GM12892 (cell line): ENCODE data around the gene ZNF575.

Experiments
- DNase-seq: peaks from one replicate; pipeline ENCODE4 v3.0.0; 2011; ENCODE audit not compliant: insufficient read length
- FAIRE-seq: peaks from 2 replicates; lab custom pipeline; 2011; peaks lifted over from hg19 to GRCh38; lab: Jason Lieb, UNC
- POLR2AphosphoS5 ChIP-seq: IDR thresholded peaks from 2 replicates; pipeline ENCODE4 v1.6.1; 2011; ENCODE audit warnings: low read depth, low read length, control low read depth

Gene ZNF575

GRCh38 chr19:43584484-43584883, 51.5 kb downstream of the ZNF575 start:
- DNase-seq (no peak), FAIRE-seq (no peak)
- TF ChIP-seq POLR2AphosphoS5 = no peak
